Stimulated activated CD8-positive, alpha-beta memory T cell treated with anti-CD3 and anti-CD28 coated beads, Interleukin-2, amount 100 ng/mL, for 1 hour (primary cell): ENCODE results near the gene NPDC1.
"Not testable (repeated sequence)": the region's sequence is repeated elsewhere in the genome, so short reads cannot be mapped to it uniquely, and the experiment has no call there.

ENCODE experiments used
- DNase-seq, 2 donors: peaks; one replicate each; pipeline ENCODE4 v3.0.0-alpha.2; 2020; ENCODE audit warnings: low read depth in 2 of 2

NPDC1 gene

DNA sequence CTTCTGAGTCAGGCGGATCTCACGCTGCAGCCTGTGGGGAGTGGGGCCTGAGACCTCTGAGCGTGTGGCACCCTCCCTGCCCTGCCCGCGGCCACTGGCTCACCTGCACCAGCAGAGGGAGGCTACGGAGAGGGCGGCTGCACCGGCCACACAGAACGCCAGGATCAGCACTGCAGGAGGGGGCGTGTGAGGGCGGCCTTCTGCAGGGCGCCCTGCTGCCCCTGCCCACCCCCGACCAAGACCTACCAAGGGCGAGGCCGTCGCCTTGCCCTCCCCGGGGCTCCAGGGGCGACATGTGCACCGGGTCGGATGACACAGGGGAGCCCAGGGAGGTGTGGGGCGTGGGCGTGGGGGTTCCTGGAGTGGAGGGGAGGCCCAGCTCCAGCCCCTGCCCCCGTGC, 5.4 kb downstream of the NPDC1 start:
- no peak for DNase-seq

DNA sequence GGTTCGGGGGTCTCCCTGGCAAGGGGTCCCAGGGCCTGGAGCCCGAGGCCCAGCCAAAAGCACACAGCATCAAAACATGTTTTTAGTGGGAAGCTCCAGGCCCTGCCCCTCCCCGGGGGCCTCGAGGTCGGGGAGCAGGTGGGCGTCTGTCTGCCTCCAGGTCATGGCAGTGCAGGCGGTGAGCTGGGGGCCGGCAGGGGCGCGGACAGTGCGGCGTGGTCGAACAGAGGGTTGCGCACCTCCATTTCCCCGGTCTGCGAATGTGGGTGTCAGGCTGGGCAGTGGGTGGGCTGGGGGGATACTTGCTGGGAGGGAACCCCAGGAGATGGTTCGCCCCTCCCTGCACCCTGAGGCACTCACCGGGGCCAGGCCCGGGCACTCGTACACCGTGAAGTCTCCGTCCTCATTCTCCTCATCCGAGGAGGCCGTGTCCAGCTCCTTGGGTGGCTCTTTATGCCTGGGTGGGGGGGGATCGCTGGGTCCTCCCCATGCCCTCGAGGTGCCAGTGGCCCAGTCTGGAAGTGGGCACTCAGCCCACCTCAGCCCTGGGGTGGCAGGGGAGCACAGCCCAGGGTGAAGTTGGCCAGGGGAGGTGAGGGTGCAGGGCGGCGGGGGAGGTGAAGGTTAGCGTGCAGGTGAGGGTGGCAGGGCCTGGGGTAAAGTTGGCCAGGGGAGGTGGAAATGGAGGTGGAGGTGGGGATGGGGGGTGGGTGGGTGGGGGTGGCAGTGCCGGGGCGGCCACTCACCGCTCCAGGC, 6.2 kb downstream of the NPDC1 start:
- DNase-seq: no peak

DNA sequence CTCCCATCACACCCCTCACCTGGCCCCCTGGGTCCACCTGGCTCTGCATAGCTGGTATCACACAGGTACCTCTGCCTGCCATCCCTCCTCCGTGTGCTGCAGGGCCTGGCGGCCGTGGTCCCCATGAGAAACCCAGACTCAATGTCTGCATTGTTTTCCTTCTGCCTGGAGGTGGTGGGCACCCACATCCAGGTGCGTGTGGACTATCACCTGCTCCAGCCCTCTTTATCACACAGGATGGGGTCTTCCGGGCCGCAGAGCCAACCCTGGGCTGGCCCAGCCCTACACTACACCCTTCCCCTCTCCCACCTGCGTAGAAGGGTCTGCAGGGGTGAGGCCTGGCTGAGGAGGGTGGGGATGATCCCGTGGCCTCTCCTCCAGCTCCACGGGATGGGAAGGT, 7.1 kb downstream of the NPDC1 start:
- DNase-seq: no peak

DNA sequence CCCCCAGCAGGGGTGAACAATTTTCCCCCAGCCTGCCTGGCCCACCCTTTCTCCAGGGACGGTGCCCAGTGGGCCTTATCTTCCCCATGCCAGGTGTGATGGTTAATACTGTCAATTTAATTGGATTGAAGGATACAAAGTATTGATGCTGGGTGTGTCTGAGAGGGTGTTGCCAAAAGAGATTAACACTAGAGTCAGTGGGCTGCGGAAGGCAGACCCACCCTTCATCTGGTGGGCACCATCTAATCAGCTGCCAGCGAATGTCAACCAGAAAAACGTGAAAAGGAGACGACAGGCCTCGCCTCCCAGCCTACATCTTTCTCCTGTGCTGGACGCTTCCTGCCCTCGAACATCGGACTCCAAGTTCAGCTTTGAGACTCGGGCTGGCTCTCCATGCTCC, 8.5 kb downstream of the NPDC1 start:
- DNase-seq: no peak

DNA sequence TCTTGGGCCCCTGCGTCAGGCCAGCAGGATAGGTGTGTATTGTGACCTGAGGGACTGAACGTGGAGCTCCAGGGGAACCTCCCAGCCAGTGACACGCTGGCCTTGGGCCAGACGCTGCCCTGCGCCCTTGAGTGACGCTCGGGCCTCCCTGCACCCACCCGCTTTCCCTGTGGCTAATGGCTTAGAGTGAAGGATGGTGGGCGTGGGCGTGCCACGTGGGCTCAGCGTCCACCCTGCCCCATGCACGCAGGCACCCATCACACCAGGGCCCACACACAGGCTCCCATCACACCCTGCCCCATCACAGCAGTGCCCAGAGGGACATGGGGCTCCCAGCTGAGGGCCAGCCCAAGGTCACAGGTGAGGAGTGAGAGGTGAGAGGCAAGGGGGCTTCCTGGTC, 8.9 kb downstream of the NPDC1 start:
- no peak for DNase-seq

DNA sequence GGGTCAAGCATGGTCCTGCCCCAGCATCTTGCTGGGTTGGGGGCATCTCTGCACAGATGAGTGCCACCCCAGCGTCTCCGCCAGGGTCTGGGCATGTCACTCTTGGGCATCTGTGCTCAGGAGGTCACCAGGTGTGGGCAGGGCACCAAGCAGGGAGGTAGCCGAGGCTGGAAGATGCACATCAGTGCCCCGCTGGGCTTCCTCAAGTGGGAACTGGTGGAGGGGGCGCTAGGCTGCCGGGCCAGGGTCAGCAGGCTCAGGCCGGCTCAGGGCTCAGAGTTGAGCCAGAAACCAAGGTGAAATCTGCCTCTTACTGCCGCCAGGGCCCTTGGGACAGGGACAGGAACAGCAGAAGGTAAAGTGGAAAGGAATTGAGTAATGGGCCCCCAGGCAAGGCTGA, 10.0 kb downstream of the NPDC1 start:
- no peak for DNase-seq

DNA sequence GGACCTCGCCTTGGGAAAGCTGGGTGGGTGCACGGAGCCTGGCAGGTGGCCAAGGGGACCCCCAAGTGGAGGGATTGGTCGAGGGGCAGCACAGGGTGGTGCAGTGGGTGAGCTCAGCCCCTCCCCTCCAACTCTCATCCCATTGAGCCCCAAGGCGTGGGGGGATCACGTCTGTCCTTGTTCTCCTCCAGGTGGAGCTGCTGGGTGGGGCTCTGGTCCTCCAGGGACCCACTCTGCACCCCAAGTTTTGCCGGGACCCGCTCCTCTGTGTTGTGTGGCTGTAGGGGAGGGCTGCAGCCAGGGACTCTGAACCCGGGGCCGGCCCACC, 10.5 kb downstream of the NPDC1 start:
- no peak for DNase-seq

DNA sequence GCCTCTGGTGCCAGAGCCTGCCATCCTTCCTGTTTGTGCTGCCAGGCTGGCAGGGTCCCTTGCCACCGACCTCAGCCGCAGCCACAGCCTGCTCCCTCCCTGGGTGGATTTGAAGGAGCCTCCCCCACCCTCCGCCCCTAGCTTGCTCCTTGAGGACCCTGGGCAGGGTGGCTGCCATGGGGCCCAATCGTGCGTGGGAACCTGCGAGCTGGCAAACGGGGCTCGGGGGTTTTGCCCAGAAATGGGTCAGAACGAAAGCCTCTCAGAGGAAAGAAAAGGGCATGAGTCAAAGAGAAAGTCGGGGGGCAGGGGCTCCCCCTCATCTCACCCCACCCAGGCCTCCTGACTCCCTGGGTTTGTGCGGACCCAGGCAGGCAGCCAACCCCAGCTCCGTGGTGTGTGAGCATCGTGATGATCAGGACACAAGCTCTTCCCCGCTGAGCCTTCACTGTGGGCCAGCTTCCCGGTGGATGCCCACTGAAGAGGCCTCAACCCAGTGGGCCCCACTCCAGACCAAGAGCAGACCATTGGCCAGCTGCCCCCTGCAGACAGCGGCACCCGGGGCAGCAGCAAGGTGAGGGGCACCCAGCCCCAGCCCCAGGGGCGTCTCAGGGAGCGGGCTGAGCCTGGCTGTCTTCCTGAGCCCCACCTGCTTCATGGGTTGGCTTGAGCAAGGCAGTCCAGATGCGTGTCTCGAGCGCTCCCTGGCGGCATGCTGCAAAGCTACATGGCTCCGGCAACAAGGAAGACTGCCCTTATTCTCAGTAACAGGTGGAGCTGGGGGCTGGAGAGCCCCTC, 11.1 kb downstream of the NPDC1 start:
- peak; percentile 71 to 79 for DNase-seq

DNA sequence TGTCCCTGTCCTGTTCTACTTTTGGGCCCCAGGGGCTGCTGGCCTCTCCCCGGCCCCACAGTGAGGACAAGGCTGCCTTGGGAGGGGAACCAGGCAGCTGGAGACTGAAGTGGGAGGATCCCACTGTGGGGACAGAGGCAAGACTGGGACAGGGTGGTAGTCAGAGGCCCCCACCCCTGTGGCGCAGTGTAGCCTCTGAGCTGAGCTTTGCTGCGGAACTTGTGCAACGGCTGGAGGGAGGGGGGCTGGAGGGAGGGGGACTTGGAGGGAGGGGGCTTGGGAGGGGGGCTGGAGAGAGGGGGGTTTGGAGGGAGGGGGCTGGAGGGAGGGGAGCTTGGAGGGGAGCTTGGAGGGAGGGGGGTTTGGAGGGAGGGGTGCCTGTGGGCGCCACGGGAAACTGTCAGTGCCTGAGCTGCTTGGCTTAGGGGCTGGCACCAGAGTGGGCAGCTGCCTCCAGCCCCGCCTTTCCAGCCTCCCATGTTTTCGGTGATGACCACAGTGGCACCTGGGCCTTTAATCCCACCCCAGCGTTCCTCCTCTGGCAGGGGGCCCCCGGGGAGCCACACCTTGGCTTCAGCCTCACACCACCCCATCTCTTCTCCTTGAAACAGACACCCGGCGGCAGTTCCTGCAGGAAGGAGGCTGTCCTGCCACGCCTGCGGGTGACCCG, 11.8 kb downstream of the NPDC1 start:
- no peak for DNase-seq

DNA sequence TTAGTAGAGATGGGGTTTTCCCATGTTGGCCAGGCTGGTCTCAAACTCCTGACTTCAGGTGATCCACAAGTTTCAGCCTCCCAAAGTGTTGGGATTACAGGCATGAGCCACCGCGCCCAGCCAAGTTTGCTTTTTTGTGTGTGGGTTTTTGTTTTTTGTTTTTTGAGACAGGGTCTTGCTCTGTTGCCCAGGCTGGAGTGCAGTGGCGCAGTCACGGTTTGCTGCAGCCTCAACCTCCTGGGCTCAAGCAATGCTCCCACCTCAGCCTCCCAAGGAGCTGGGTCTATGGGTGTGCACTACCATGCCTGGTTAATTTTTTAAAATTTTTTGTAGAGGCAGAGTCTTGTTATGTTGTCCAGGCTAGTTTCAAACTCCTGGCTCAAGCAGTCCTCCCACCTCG, 12.5 kb downstream of the NPDC1 start:
- DNase-seq: not testable (repeated sequence)

DNA sequence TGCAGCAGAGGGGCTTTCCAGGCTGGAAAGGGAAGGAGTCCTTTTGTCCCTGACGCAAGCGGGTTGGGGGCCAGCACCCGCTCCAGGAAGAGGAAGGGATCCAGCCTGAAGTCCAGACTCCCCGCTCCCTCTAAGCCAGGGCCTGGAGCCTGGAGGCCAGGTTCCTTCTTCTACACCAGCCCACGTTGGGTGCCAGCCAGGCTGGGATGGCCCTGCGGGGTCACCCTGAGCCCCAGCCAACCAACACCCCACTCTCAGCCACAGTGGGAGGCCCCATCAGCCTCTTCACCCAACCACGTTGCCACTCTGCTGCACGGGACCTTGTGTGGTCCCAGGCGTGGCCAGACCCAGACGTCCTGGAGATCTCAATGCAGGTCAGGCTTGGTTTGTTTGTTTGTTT, 13.1 kb downstream of the NPDC1 start:
- no peak for DNase-seq

DNA sequence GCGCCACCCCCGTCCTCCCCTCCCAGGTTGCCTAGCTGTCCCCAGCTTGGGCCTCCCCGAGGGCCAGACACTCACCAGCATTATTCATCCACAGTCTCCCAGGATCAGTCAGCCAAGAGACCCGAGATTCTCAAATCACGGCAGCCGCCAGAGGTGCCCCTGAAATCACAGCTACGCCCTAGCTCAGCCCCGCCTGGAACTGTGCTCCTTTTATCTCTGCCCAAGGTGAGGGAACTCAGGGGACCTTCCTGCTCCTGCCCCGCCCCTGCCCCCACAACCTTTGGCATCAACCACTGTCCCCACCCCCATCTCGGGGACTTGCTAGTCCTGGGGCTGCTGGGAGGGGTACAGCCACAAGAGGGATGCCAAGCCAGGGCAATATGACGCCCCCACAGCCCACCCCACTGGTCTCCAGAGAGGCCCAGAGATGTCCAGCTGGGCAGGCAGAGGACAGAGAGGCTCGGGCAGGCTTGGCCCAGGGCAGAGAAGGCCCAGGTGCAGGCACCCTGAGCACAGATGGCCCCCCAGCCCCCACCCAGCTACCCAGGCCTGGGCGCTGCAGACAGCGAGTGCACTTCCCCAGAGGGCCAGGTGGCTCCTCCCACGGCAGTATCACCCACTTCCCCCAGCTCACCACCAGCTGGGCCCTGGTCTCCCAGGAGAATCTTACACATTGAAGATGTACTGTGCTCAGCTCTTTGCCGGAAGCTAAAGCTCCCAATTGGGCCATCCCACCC, 13.9 kb downstream of the NPDC1 start, which contains the start of gene FUT7:
Gene FUT7 (minus strand): TSS at position 185 of the 737 bp plus-strand sequence. CDS start 97 bp downstream, at position 88.
- DNase-seq: no peak

DNA sequence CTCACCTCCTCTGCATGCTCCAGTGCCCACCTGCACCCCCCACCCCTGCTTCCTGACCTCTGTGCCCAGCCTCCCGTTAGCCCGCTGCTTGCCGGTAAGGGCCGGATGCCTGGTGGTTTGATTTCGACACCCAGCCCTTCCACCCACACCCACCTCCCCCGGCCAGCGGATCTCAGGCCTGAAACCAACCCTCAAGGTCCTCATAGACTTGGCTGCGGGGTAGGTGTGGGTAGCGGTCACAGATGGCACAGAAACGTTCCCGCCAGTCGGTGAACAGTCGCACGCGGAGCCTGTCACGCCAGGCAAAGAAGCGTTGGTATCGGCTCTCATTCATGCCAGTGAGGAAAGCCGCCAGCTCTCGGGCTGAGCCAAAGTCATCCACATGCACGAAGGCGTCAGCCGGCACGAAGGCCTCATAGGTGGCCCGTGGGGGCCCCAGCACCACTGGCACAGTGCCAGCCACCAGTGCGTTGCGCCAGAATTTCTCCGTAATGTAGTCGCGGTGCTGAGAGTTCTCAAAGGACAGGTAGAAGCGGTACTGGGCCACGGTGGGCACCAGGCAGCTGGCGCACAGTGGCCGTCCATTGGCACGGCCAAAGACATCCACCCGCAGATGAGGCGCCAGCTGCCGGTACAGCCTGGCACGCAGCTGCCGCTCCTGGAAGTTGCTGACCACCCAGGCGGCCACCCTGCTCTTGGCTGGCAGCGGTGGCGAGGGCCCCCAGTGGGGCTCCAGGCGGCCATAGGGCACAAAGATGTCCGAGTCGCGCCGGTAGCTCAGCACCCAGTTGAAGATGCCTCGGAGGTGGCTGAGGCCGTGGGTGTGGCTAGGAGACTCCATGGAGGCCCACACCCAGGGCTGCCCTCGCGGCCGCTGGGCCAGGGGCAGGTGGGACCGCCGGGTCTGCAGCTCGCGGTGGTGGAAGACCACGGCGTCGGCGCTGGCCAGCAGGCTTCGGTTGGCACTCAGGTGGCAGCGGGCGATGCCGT, 15.1 kb downstream of the NPDC1 start:
- no peak for DNase-seq

DNA sequence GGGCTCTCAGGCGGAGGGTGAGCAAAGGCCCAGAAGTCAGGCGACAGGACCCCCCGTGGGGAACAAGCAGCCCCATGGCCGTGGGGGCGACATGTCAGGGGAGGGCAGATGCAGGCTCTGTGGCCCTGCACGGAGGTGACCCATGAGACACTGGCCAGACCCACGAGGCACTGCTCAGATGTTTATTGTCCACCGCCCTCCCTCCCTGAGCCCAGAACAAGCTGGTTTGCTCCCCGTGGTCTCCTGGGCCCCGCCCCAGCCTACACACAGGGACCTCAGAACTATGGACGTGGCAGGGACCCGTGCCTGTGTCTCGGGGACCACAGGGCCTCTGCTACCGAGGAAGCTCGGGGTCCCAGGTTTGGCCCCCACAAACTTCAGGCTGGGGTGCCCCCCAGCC, 16.0 kb downstream of the NPDC1 start:
- DNase-seq: no peak

DNA sequence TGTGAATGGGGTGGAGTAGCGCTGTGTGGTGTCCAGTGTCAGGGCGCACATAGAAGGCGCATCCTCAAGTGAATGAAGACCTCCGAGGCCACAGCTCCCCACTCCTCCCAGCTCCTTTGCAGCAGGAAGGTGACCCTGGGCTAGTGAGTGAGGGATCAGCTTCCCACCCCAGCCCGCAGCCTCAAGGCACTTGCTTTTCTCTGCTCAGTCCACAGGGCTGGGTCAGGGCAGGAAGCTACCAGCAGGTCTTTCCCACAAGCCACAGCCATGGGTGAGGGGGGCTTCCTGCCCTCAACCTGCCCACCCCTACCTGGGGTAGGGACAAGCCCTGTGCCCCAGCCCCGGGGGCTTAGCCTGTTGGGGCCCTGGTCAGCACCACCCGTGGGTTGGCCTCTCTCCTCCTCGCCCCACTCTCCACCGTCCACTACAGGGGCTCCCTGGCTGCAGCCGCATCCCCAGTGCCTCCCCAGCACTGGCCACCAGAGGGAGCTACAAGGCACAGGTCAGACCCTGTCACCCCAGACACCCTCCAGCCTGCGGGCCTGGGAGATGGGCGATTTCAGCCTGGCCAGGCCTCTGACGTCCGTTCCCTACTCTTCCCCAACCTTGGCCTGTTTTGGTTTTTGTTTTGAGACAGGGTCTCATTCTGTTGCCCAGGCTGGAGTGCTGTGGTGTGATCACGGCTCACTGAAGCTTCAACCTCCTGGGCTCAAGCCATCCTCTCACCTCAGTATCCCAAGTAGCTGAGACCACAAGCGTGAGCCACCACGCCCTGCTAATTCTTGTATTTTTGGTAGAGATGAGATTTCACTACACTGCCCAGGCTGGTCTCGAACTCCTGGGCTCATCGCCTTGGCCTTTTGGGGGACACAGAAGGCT, 16.7 kb downstream of the NPDC1 start:
- DNase-seq: peak; percentile 35 to 54

DNA sequence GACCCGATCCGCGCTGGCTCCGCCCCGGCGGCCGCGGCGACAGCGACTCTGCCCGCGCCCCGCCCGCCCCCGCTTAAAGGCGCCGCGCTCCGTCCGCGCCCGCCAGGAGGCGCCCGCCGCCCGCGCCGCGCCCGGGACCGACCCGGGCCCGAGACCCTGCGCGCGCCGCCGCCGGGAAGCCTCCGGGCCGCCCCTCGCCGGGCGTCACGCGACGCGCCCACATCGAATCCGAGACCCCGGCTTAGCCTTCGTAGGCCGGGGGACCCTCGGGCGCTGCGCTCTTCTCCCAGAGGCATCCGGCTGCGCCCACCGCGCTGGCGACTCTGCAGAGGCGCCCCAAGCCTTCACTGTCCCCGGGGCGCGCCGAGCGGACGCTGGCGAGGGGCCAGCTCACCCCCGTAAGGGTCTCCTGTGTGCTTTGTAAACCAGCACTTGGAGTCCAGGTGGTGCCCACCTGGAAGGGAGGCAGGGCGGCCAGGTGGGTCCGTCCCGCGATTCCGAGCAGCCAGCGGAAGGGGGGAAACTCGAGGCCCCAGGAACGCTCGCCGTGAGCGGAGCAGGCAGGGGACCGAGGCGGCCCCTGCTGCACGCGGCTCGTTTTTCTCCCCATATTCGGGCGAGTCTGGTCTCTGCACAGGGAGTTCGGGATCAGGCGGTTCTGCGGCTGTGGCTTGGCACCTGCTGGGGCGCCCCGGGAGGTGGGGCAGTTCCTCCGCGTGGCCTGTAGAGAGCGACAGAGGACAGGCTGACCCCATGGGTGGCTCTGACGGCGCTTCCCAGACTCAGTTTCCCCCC, 17.5 kb downstream of the NPDC1 start:
- peak; percentile 29 to 46 for DNase-seq

DNA sequence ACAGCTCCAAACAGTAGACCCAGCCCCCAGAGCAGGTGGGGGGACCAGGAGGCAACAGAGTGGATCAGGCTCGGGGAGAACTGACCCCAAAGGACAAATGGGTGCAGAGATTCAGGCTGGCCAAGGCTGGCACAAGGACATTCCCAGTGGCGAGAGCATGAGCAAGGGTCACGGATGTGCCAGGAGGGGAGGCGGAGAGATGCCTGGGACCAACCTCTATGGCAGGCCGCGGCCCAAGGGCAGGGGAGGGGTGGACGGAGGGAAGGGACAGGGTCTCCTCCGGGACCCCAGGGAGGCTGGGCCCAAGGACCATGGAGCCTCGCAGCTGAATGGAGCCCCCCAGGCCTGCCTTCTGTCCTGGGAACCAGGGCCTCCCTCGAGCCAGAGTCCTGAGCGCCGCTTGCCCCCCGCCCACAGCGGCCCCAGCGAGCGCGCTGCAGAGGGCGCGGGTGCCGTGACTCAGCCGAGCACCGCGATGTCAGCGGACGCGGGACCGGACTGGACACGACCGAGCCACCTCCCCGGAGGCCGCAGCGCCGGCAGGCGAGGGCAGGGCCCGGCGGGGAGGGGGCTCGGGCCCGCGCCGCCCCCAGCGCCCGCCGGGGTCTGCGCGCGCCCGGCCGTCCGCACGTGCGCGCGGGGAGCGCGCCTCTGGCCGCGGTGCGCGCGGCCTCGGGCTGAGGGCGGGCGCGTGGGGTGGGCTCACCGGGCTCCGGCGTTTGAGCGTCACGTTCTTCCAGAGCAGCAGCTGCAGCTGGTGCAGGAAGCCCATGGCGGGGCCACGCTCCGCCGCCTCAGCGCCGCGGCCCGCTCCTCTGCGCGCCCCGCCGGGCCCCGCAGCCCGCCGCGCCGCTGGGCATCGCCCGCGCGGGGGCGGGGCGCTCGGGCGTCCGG, 18.4 kb downstream of the NPDC1 start, which contains the start of gene ABCA2:
Gene ABCA2 (minus strand): TSS at position 869 of the 894 bp plus-strand sequence. CDS start 97 bp downstream, at position 772.
- DNase-seq: no peak

DNA sequence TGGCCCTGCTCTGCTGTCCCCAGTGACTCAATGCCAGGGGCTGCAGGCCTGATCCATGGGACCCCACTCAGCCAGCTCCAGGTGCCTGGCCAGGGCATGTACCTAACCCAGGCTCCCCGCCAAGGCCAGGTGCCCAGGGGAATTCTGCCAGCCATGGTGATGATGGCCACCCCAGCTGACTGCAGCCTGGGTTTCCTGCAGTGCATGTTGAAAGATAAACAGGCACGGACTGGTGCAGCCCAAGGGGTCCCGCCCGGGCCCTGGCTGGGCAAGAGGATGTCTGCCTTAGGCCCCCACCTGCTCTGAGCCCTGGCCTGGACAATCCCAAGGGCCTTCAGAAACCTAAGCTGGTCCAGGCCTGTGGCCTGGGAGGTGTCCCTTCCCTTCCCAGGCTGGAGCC, 19.1 kb downstream of the NPDC1 start:
- DNase-seq: no peak
